ENCODE measurements around the gene CAT. TPM values are rescaled to one million over a fixed set of nuclear protein-coding genes. Genes with fewer than 3 reads are reported as not detected.

The CAT gene
- total RNA-seq, 1 donor from 2014 or later, result not detected

- no peaks in the 10 kb centered on the region for H3K4me1 ChIP-seq
- H3K4me3 ChIP-seq, result no peak overlapping the region
- no peaks in the 10 kb centered on the region for H3F3A ChIP-seq (ENCODE audit: low read depth)
- Mint-ChIP-seq H3K36me3 (no peaks in the 10 kb centered on the region), H3K9me3 (peaks cover 21% of the 10 kb centered on the region), H3K4me1 (peaks cover 3% of the 10 kb centered on the region), H3K27ac (no peak overlapping the region), H3K27me3 (ENCODE audit: insufficient read depth, low read depth) (peaks cover 6% of the 10 kb centered on the region), H3K4me3 (no peak overlapping the region)
- no peak for TF ChIP-seq EZH2phosphoT487 (IDR thresholded peaks at IDR 0.05)
- TF ChIP-seq CTCF (IDR thresholded peaks at IDR 0.05), result no peak
- no peak for TF ChIP-seq EZH2 (IDR thresholded peaks at IDR 0.05)
- no peak overlapping the region for H3K27ac ChIP-seq
- H3K36me3 ChIP-seq, result no peaks in the 10 kb centered on the region
- DNase-seq (ENCODE audit: low spot score), result no peak
- no peak overlapping the region for H2AFZ ChIP-seq (replicated peaks)
- H4K20me1 ChIP-seq (ENCODE audit: low read depth), result no peaks in the 10 kb centered on the region
- H3K79me2 ChIP-seq (ENCODE audit: low read depth), result no peaks in the 10 kb centered on the region
- no peak overlapping the region for H3K9ac ChIP-seq
- no peaks in the 10 kb centered on the region for H3K27me3 ChIP-seq
- H3K4me2 ChIP-seq, result no peak overlapping the region
- no peaks in the 10 kb centered on the region for H3K9me3 ChIP-seq (ENCODE audit: low read depth)
Observed at GRCh38 chr11:34397120-34397519, 41.6 kb upstream of the CAT start.

- Histone ChIP-seq H3K79me2 (ENCODE audit: low read depth) (no peaks in the 10 kb centered on the region), H3K36me3 (no peaks in the 10 kb centered on the region), H3K9me3 (ENCODE audit: low read depth) (no peaks in the 10 kb centered on the region), H3K4me1 (no peaks in the 10 kb centered on the region), H4K20me1 (ENCODE audit: low read depth) (no peaks in the 10 kb centered on the region), H3K27ac (no peak overlapping the region), H3K27me3 (no peaks in the 10 kb centered on the region), H3K4me3 (no peak overlapping the region), H2AFZ (replicated peaks) (no peak overlapping the region), H3K9ac (no peak overlapping the region), H3K4me2 (no peak overlapping the region), H3F3A (ENCODE audit: low read depth) (no peaks in the 10 kb centered on the region)
- H3K9me3 Mint-ChIP-seq, result peaks cover 17% of the 10 kb centered on the region
- H3K27ac Mint-ChIP-seq, result no peak overlapping the region
- H3K27me3 Mint-ChIP-seq (ENCODE audit: insufficient read depth, low read depth), result peaks cover 6% of the 10 kb centered on the region
- no peak for TF ChIP-seq CTCF (IDR thresholded peaks at IDR 0.05)
- no peak for TF ChIP-seq EZH2 (IDR thresholded peaks at IDR 0.05)
- TF ChIP-seq EZH2phosphoT487 (IDR thresholded peaks at IDR 0.05), result no peak
- no peak overlapping the region for H3K4me3 Mint-ChIP-seq
- no peaks in the 10 kb centered on the region for H3K36me3 Mint-ChIP-seq
- no peak for DNase-seq (ENCODE audit: low spot score)
- H3K4me1 Mint-ChIP-seq, result peaks cover 3% of the 10 kb centered on the region
Observed at GRCh38 chr11:34397811-34398210, 40.9 kb upstream of the CAT start.

GRCh38 chr11:34403431-34403830 lies 35.3 kb upstream of the CAT start:
- no peaks in the 10 kb centered on the region for H3K27me3 Mint-ChIP-seq (ENCODE audit: insufficient read depth, low read depth)
- no peak overlapping the region for H3K4me3 Mint-ChIP-seq
- no peak overlapping the region for H3K4me3 ChIP-seq
- no peak overlapping the region for H3K27ac ChIP-seq
- H3K36me3 Mint-ChIP-seq, result no peaks in the 10 kb centered on the region
- no peaks in the 10 kb centered on the region for H3K79me2 ChIP-seq (ENCODE audit: low read depth)
- no peaks in the 10 kb centered on the region for H3F3A ChIP-seq (ENCODE audit: low read depth)
- no peaks in the 10 kb centered on the region for H3K36me3 ChIP-seq
- H3K27ac Mint-ChIP-seq, result no peak overlapping the region
- no peaks in the 10 kb centered on the region for H3K4me1 ChIP-seq
- no peak for DNase-seq (ENCODE audit: low spot score)
- H3K9me3 Mint-ChIP-seq, result peaks cover 1% of the 10 kb centered on the region
- no peak overlapping the region for H2AFZ ChIP-seq (replicated peaks)
- H3K9ac ChIP-seq, result no peak overlapping the region
- H3K4me2 ChIP-seq, result no peak overlapping the region
- no peaks in the 10 kb centered on the region for H3K4me1 Mint-ChIP-seq
- TF ChIP-seq EZH2phosphoT487 (IDR thresholded peaks at IDR 0.05), result no peak
- no peak for TF ChIP-seq EZH2 (IDR thresholded peaks at IDR 0.05)
- TF ChIP-seq CTCF (IDR thresholded peaks at IDR 0.05), result no peak
- no peaks in the 10 kb centered on the region for H4K20me1 ChIP-seq (ENCODE audit: low read depth)
- no peaks in the 10 kb centered on the region for H3K27me3 ChIP-seq
- H3K9me3 ChIP-seq (ENCODE audit: low read depth), result no peaks in the 10 kb centered on the region

Measured in neural progenitor cell (in vitro differentiated cells).